NCI-H748 treated with DMSO at 0.1 percent for 48 hours (cell line): ENCODE measurements around the gene GPR180.
A peak's percentile ranks its signal among the peaks of the same experiment; 100 is the strongest.

Experiments
- DNase-seq: peaks from one replicate; lab custom pipeline; 2025; lab: John Stamatoyannopoulos, UW

The GPR180 gene

DNA sequence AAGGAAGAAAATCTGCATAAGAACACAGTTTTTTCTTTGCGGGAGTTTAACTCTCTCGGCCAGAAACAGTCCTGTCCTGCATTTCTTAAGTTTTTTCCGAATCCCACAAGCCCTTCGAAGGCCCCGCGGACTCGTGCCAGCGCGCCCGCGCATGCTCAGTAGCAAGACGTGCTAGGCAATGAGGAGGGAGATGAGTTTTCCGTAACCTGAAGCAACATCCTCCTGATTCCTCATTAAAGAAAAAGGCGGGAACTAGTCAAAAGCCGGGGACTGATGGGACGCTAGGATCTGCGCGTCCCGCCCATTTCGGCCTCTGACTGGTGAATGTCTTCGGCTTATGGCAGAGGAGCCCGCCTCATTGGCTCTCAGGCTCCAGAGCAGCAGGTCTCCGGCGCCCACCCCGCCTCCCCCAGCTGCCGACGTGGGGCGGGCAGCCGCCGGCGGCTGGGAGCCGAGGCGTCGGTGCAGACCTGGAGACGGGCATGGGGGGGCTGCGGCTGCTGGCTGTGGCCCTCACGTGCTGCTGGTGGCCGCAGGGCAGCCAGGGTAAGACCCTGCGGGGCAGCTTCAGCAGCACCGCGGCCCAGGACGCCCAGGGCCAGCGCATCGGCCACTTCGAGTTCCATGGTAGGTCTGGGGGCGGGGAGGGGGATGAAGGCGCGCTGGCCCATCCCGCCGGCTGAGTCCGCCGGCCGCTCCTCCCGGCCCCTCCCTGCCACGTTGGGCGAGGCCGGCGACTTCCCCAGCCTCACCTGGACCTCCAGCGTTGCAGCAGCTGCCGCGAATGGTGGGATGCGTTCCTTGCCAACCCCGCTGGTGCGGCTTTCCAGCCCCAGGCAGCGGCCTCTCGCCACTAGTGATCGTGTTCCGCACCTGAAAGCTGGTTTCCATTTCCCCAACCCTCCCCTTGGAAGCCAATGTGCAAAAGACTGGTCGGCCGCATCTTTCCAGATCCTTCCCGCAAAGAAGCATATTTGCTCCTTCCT lies at the start of gene GPR180:
GPR180 (plus strand) TSS at position 412 of the 986 bp plus-strand sequence; CDS start at position 483, 71 bp downstream.
- peak; percentile 97 for DNase-seq

DNA sequence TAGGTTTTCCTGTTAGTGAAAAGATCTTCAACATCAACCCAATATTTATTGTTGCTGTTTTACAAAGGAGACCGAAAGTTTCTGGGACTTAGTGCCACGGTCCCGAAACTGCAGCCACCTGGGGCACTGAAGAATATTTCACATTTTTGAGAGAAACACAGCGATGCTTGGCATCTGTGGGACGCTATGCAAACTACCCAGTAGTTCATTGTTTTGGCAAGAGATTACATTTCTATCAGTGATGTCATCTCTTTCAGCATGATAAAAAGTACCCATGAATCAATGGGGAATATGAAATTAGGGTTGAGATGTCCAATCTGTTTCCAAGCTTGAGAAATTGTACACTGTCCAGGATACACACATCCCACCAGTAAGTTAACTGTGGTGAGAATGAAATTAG lies 49.6 kb upstream of the GPR180 start:
- DNase-seq = no peak

DNA sequence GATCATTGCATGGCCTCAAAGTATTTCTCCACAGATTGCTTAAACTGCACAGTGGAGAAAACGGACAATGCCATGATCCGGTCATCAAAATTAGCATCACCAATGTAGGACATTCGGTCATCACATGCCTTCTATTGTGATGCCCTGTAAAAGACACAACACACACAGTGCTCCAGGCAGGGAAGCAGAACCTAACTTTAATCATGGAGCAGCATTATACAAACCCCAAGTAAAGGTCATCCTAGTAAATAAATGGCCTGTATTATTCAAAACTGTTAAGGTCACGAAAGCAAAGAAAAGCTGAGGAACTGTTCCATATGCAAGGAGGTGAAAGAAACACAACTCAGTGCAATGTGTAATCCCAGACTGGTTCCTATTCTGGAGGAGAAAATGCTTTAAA lies 47.9 kb upstream of the GPR180 start:
- no peak for DNase-seq

DNA sequence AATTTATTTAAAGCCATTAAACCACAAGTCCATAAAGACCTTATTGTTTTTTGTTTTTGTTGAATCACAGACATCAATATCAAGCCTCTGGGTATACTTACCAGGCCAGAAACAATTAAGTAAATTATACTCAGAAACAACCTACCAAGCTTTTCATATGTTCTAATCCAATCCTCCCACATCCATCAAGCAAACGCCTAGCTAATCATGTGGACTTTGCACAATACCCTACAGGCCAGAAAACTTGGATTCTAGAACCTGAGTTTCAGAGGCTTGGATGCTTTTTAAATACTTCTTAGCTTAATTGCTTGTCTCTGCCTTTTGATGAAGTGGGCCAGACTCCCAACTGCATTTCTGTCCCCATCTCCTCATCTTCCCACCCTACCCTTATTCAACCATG lies 45.6 kb upstream of the GPR180 start:
- DNase-seq = no peak

DNA sequence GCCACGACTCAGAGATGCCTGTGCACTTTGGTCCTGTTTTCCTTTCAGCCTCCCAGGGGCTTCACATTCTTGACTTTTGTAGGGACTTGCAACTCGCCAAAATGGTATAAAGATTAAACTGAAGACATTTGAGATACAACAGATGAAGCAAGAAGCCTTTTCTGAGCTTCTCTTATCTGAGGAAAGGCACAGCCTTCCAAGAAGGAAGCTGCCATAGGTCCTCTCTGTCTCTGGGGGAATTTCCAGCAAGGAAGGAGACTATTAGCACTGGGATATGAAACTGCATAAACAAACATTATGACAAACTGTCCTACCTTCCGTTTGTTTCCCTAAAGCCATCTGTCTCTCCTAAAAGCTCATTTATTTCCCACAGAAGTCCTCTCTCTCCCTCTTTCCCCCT lies 45.0 kb upstream of the GPR180 start:
- no peak for DNase-seq

DNA sequence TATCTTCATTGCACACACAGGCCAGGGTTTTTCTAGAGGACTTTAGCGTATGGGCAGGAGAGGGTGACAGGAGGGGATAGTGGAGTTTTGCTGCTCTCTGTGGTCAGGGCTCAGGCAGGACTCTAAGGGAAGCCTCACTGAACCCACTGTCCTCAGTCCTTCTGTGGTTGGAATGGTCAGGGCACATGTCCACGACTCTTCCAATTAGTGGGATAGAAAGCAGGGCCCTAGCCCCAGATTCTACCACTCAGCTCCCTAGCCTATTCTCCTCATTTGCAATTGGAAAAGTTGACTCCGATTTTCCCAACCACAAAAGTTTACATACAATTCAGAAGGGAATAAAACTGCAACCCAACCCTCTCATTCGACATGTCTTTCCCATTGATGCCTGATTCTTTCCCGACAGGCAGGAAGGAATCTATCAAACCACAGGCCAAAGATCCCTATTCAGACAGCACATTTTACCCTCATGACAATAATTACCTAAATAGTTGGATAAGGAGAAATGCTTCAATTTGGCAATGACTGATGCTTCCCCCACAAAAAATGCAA lies 43.9 kb upstream of the GPR180 start:
- no peak for DNase-seq

DNA sequence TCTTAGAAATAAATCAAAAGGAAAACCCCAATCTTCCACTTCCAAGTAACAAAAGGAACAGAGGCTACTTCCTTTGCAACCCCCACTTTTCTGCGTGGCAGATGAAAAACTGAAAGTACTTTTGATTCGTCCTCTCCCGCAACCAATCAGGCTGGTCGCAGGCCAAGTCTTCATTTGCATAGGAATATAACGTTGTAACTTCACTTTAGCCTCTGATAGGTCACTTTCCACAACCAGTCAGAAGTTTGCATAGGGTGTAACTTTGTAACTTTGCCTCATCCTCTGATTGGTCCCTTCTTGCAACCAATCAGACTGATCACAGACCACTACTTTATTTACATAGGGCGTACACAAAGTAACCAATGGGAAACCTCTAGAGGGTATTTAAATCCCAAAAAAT lies 42.9 kb upstream of the GPR180 start:
- DNase-seq = no peak

DNA sequence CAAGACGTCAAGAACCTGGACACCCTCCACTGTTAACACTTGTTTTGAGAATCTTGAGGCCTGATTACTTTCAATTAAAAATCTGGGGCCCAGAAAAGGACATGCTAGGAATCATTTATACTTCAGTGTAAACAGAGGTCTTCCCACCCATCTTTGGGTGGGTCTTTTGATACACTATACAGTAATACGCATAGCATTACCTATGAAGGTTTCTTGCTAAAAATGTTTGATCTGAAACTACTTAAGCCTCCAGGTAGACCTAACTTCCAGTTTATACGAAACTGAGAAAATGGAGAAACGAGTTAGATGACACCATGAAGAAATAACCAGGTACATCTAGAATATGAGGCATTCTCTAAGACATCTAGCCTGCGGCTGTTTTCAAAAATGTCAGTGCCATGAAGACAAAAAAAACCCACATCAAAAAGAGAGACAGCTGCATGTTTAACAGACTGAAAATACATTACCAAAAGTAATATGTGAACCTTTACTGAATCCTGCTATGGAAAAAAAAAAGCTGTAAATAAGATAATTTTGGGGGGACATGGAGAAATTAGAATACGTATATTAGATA lies 42.3 kb upstream of the GPR180 start:
- no peak for DNase-seq

DNA sequence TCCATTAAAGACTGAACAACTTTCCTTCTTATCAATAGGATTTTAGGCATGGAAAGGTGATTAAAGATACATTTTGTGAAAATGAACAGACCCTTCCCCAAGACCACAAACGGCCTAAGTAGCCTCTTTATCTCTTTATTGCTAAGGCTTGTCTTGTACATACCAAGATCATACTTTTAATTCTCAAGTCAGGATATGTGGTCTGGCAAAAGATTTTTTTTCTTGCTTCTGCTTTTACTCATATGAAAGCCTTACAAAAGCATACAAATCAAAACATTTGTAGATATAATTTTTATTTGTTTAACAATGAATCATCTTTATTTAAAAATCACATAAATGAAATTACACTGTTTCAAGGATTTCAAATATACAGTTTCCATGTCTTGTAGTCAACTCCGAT lies 41.5 kb upstream of the GPR180 start:
- DNase-seq = no peak

DNA sequence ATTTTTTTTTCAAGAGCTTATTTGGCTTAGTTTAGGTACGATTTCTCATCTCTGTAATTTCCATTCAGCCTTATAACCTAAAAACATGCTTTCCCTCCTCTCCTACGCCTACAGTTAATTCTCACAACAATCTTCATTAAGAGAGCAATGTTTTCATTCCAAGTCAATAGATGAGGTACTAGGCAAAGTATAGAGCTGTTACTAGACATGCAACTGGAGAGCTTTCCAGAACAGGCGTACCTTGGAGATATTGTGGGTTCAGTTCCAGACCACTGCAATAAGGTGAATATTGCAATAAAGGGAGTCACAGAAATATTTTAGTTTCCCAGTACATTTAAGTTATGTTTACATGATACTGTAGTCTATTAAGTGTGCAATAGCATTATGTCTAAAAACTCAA lies 40.5 kb upstream of the GPR180 start:
- DNase-seq = no peak

DNA sequence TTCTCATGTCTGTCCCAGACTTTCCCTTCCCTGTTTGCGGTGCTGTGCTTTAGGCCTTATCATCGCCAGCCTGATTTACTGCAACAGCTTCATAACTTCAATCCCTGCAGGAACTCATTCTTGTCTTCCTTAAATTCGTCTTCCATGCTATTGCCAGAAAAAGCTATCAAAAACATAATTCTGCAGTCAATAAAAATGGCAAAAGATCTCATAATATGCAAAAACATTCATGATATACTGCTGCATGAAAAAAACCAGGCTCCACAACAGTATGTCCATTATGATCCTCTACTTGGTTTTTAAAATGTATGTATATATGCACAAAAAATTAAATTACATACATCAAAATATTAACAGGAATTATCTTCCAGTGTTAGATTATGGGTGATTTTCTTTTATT lies 34.1 kb upstream of the GPR180 start:
- DNase-seq = no peak

DNA sequence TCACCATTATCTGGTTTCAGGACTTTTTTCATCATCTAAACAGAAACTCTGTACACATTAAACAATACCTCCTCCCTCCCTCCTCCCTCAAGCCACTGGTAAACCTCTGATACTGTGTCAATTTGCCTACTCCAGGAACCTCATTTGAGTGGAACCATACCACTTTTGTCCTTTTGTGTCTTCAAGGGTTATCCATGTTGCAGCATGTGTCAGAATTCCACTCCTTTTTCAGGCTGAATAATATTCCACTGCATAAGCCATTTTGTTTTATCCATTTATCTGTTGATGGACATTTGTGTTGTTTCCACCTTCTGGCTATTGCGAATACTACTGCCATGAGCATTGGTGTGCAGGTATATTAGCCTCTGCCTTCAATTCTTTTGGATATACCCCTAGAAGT lies 33.2 kb upstream of the GPR180 start:
- DNase-seq = no peak

DNA sequence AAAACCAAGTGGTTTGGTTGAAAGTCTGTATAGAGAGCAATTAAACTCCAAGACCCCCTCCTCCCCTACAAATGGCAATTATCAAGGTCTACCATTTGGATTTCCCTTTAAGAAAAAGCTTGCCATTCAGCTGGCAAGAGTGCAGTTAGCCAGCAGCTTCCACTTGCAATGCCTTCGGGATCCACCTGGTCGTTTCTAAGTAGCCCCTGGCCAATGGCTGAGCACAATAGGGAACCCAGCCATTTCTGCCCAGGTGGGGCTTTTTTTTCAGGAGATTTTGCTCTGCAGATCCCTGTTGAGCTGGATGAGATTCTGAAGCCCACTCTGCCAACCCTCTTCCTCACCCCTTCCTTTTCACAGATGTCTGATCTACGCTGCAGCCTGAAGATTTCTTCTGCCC lies 32.0 kb upstream of the GPR180 start:
- DNase-seq = no peak

DNA sequence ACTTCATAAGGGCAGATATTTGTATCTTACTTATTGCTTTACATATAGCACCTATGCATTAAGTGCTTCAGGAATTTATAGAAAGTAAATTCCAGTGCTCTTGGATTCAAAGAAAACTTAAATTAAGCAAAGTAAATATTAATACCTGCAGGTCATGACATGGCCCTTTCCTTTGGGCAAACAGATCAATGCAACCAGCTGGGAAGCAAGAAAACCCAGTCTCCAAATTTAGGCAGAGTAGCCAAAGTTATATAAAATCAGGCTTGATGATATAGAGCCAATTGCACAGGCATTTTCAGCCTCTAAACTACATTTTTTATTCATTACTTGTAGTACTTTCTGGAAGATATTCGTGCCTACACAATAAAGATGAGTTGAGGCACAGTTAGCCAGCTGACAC lies 22.6 kb upstream of the GPR180 start:
- DNase-seq = no peak

DNA sequence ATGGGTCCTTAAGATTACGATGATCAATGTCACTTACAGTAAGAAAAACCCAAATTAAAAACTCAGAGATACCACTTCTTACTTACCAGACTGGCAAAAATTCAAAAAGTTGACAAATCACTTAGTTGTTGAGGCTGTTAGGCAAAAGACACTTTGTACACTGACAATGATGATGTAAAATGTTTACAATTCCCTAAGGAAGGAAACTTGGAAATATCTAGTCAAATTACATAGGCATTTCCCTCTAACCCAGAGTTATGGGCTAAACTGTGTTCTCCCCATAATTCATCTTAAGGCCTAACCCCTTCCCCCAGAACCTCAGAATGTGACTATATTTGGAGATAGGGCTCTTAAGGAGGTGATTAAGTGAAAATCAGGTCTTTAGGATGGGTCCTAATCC lies 17.7 kb upstream of the GPR180 start:
- no peak for DNase-seq

DNA sequence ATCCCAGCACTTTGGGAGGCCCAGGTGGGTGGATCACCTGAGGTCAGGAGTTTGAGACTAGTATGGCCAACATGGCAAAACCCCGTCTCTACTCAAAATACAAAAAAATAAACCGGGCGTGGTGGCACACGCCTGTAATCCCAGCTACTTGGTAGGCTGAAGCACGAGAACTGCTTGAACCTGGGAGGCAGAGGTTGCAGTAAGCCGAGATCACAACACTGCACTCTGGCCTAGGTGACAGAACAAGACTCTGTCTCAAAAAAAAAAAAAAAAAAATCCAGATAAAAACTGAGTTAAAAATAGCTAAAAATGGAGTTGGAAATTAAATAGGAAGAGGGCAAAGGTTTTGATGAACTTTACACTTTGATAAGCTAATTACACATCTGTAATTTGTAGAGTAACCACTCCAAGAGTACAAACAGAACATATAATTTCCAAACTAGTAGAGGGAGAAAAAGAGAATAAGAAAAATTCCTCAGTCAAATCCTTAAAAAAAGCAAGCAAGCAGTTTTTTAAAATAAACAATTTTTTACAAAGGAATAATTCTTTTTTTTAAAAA lies 16.0 kb upstream of the GPR180 start:
- no peak for DNase-seq

DNA sequence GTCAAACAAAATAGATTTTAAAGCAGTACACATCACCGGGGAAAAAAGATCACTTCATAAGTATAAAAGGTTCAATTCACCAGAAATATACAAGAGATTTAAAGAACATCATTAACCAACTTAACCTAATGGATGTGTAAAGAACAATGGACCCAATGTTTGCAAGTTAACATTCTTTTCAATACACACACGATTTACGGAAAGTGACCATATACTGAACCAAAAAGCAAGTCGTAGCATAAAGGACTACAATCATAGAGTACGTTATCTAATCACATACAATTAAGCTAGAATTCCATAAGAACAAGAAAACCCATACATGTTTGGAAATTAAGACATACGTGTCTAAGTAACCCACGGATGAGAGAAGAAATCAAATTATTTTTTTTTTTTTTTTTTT lies 15.3 kb upstream of the GPR180 start:
- no peak for DNase-seq

DNA sequence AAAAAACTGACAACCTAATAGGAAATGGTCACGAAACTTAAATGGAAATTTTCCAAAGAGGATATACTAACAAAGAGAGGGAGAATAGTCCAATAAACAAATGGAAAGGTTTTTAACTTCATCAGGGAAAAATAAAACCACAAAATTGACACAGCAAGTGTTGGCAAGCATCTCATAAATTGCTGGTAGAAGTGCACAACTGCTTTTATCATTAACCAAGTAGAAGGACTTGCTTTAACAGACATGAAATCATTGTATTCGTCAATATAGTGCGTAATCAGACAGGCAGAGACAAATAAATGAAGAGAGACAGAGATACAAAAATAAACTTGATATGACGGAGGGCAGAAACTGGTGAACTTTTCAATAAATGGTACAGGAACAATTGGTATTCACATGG lies 13.1 kb upstream of the GPR180 start:
- no peak for DNase-seq

DNA sequence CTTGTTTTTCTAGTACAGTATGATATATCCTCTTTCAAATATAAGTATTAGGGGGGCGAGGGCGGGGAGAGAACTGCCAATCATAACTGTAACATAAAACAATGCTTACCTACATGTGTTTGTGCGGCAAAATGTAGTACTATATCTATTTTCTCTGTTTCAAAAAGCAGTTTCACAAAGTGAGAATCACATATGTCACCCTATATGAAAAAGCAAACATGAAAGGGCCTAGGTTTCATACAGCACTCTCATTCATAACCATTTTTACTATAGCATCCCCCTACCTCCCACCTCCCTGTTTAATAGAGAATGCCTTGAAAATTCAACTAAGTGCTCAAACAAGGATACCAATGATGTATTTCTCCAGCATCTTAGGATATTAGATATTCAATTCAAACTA lies 10.9 kb upstream of the GPR180 start:
- DNase-seq = no peak

DNA sequence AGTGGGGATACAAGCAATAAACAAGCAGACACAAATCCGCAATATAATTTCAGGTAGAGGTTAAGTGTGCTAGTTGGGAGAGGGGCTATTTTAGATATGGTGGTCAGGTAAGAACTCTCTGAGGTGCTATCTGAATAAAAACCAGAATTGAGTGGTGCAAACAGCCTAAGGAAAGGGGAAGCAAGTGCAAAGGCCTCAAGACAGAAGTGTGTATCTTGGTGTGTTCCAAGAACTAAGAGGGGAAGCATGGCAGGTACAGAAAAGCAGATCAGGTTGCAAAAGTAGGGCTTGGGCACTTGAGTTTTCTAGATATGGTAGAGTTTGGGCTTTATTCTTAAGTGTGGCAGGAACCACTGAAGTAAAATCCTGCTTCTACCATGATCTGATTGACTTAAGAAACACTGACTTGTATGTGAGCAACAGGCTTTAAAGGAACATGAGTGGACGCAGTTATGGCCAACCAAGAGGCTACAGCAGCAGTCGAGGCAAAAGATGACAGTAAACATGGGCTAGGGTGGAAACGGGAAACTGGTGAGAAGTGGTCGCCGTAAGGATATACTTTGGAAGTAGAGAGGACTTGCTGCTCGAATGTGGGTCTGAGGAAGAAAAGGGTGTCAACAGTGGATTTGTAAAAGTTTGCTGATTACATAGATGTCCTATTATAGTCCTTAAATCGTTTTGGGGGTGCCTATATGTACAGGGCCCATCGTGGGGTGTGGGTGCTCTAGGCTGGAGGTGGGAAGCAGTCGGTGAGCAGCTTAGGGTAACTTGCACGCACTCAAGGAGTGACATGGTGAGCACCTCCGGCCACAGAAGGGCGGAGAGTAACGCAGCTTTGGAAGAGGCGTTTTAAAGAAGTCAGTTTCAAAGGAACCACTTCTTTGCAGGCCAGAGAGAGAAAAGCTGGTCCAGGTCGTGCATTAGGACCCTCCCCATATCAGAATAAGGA lies 6.4 kb upstream of the GPR180 start:
- peak; percentile 29 for DNase-seq

DNA sequence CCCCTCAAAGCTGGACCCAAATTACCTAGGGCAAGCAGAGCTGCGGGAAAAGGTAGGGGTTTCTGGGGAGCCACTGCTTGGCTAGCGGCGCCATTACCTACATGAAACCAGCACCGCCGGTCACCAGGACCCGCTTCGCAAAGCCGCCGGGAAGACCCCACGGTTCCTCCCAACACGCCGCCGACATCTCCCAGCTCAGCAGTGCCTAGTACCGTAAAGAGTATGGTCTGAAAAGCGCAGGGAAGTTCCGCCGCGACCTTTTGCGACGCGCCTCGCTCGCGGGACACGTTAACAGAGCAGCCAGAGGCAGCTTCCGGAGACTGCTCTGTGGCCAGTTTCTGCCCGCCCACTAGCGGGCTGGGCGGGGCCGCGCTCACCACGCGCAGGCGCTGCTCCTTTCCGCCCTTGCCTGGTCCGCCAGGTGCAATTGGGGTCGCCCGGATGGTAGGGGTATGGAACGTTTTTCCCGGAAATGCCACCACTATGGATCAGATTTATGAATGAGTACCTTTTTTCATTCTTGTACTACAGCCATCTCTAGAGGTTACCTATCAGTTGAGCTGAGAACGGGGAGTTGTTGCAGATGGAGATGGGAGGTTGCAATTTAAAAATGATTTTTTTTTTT lies 5.6 kb upstream of the GPR180 start, which contains the start of gene TGDS:
TGDS (minus strand) TSS at position 203 of the 625 bp plus-strand sequence; CDS start at position 187, 16 bp downstream.
- peak; percentile 72 for DNase-seq
